Heart right ventricle (tissue), 16 donors: ENCODE data around the gene NUDT5. TPM values are rescaled to one million over a fixed set of nuclear protein-coding genes. Genes with fewer than 3 reads are reported as not detected.

Source experiments
- ATAC-seq, 8 donors: fragments of 200-7000 bp; cut with Tn5 transposase; one replicate each; pipeline ENCODE4 v1.9.1; 2020; ENCODE audit warnings: mild to moderate bottlenecking in 8 of 8, moderate library complexity in 8 of 8, moderate number of reproducible peaks in 1 of 8
- DNase-seq, 2 donors: peaks; one replicate each; pipeline ENCODE4 v3.0.0-alpha.2; 2020
- H3K27ac ChIP-seq, 10 donors: fragments of 200-600 bp; sonication (generic) in 2 of 10; one replicate each; pipeline versions ENCODE4 v1.5.0 to v1.8.0; 2020 to 2022; ENCODE audit warnings: mild to moderate bottlenecking in 3 of 10
- H3K27me3 ChIP-seq, 7 donors: fragments of 200-600 bp; one replicate each; pipeline ENCODE4 v1.8.0; 2021 to 2022; ENCODE audit warnings: mild to moderate bottlenecking in 2 of 7
- H3K36me3 ChIP-seq, 9 donors: fragments of 200-600 bp; sonication (generic) in 1 of 9; one replicate each; pipeline versions ENCODE4 v1.5.0 to v1.8.0; 2020 to 2022; ENCODE audit warnings: mild to moderate bottlenecking in 2 of 9
- H3K4me1 ChIP-seq, 9 donors: fragments of 200-600 bp; sonication (generic) in 1 of 9; one replicate each; pipeline versions ENCODE4 v1.5.0 to v1.8.0; 2020 to 2022; ENCODE audit warnings: mild to moderate bottlenecking in 4 of 9
- H3K4me3 ChIP-seq, 10 donors: fragments of 200-600 bp; sonication (generic) in 2 of 10; one replicate each; pipeline versions ENCODE4 v1.5.0 to v1.8.0; 2020 to 2022; ENCODE audit warnings: mild to moderate bottlenecking in 7 of 10, moderate library complexity in 2 of 10
- H3K9me3 ChIP-seq, 11 donors: fragments of 200-600 bp in 10 of 11; sonication (generic) in 2 of 11; one replicate each; pipeline versions ENCODE4 v1.5.0 to v1.8.0; 2013 to 2022; ENCODE audit warnings: mild to moderate bottlenecking in 2 of 11, control low read depth in 1 of 11, moderate library complexity in 1 of 11
- CTCF ChIP-seq, 9 donors: fragments of 200-600 bp; sonication (generic) in 2 of 9; IDR thresholded peaks; one replicate each; pipeline versions ENCODE4 v1.5.0 to v1.8.0; 2021 to 2022; ENCODE audit warnings: antibody characterized with exemption in 9 of 9, mild to moderate bottlenecking in 5 of 9, moderate library complexity in 1 of 9
- WGBS, 2 donors: extraction: QIAGEN DNeasy Blood & Tissue Kit; methylation state at CpG; one replicate each; pipeline ENCODE4 v1.1.7; 2013; ENCODE audit warnings: inconsistent platforms in 1 of 2; 5-methylcytosine and 5-hydroxymethylcytosine counted together
- intact Hi-C, 10 donors: fragments of 100-400 bp; cut with DNase I; formaldehyde crosslinking; loops; one replicate each; pipeline versions ENCODE4 v1.11.1 to v1.14.2; 2022
- polyA plus RNA-seq, 2 donors: library from polyadenylated mRNA; stranded (reverse); fragments of 200-250 nt; gene quantifications; one replicate each; pipeline ENCODE4 v1.2.3, GENCODE V29; 2013
- total RNA-seq, 10 donors: library from RNA; stranded (reverse); fragmentation: NEBNext Ultra II Directional in 3 of 10; extraction: Animal tissue kit (Norgen Biotek cat#: 25700) in 3 of 10; gene quantifications; one replicate each; pipeline versions ENCODE4 v1.2.1 to v1.2.4, GENCODE V29; 2021 to 2023
- donor health status: Arrhythmogenic right ventricular cardiomyopathy.
- donor health status: ischemic (EF 13 %, LVEDD 7.1; RV severe dilation, severe dysfunction).
- donor health status: healthy with polysubstance abuse.
- donor health status: DM: no; HTN: yes; CAD: no.
- donor health status: DM: no; HTN: no; CAD: no.
- donor health status: ischemic (EF 25% LVEDD 6.9; RV normal size, moderate dysfunction).
- donor health status: ischemic (EF 25% LVEDD 5.7; RV mildly dilated, moderate dysfunction).
- donor health status: healthy.
- donor health status: DM: yes; HTN: yes; CAD: no.
- donor health status: Ischemic cardiomyopathy.
- donor health status: ischemic (EF 35%, LVEDD 5.7; RV mildly dilated, moderate dysfunction).
- donor health status: nonischemic (EF 11% LVEDD 7.7; RV severe dilation, severe dysfunction).
- donor health status: DM: yes; HTN: yes; CAD: no.
- donor health status: PGD.
- donor health status: ischemic (EF 29% LVEDD 5.4; RV normal size, mild dysfunction).
- donor health status: nonischemic (EF 23%, LVEDD 6.1; RV moderate dilation, normal function).

The NUDT5 gene
- total and polyA plus RNA-seq, 12 donors = 3.3 to 22.9 (median 7.7) TPM

- no peaks in the 10 kb centered on the region for H3K4me1 ChIP-seq
- DNase-seq (no peak), ATAC-seq (no peak)
- H3K27ac ChIP-seq = no peak overlapping the region
- no peaks in the 10 kb centered on the region for H3K9me3 ChIP-seq
- TF ChIP-seq CTCF (IDR thresholded peaks at IDR 0.05) = no peak
- H3K27me3 ChIP-seq = peaks cover 0 to 35% (median 0%) of the 10 kb centered on the region in 7 donors
- H3K4me3 ChIP-seq = no peak overlapping the region
- H3K36me3 ChIP-seq = peaks cover 0 to 95% (median 27%) of the 10 kb centered on the region in 9 donors
- 93% methylated on average over 3 of the region's 3 CpGs for WGBS, 2 donors
- intact Hi-C loops = no loop called here
Measured at GRCh38 chr10:12158111-12158510, 37.6 kb downstream of the NUDT5 start.

- ATAC-seq (no peak), DNase-seq (no peak)
- Histone ChIP-seq H3K9me3 (no peaks in the 10 kb centered on the region), H3K27me3 (peaks cover 0 to 27% (median 0%) of the 10 kb centered on the region in 7 donors), H3K27ac (no peak overlapping the region), H3K36me3 (peaks cover 0 to 87% (median 17%) of the 10 kb centered on the region in 9 donors), H3K4me1 (no peaks in the 10 kb centered on the region), H3K4me3 (no peak overlapping the region)
- intact Hi-C loops = no loop called here
- no peak for TF ChIP-seq CTCF (IDR thresholded peaks at IDR 0.05)
- 92 to 93% methylated on average over 14 of the region's 14 CpGs for WGBS, 2 donors
Measured at GRCh38 chr10:12156367-12157123, 39.1 kb downstream of the NUDT5 start.

DNA sequence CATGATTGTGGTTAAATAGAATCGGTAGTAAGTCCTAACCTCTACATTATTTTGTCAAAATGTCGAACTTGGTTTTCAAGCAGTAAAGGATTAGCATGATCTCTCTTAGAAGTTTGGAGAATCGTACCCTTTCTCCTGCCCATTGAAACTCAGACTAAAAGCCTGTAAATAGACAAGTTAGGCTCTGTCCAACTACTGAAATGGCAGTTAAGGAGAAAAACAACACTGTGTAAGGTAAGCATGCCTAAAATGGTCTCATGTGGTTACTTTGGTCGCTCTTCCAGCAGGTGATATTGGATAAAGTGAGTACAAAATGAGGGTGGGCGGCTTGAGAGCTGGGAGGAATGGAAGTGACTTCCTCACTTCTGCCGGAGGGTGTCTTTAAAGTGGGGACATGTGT, 41.2 kb downstream of the NUDT5 start:
- intact Hi-C loops = no loop called here
- Histone ChIP-seq H3K4me1 (no peaks in the 10 kb centered on the region), H3K9me3 (no peaks in the 10 kb centered on the region), H3K4me3 (no peak overlapping the region), H3K27me3 (peaks cover 0 to 24% (median 0%) of the 10 kb centered on the region in 7 donors), H3K27ac (no peak overlapping the region), H3K36me3 (peaks cover 0 to 86% (median 19%) of the 10 kb centered on the region in 9 donors)
- DNase-seq (no peak), ATAC-seq (no peak)
- WGBS, 2 donors = 92% methylated on average over 6 of the region's 6 CpGs
- TF ChIP-seq CTCF (IDR thresholded peaks at IDR 0.05) = no peak

DNA sequence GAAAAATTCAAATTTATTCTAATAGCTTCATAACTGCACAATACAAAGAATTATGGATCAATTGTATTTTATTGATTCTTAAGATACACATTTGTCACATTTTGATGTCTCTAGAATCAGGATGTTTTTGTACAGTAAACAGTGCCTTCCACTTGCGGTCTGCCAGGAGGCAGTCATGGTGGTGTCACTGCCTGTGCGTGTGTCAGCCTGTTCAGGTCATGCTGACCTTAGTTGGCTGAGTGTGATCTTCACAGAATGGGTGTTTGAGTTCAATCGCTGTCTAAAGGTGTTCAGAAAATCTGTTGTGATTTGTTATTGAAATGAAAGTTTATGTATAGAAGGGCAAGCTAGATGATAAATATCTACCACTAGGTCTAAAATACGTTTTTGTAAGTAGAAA, 45.5 kb downstream of the NUDT5 start:
- no peaks in the 10 kb centered on the region for H3K4me1 ChIP-seq
- peaks cover 0 to 9% (median 0%) of the 10 kb centered on the region in 7 donors for H3K27me3 ChIP-seq
- intact Hi-C loops = no loop called here
- H3K27ac ChIP-seq = no peak overlapping the region
- no peak for ATAC-seq
- no peaks in the 10 kb centered on the region for H3K9me3 ChIP-seq
- no peak for TF ChIP-seq CTCF (IDR thresholded peaks at IDR 0.05)
- 81 to 85% methylated on average over 4 of the region's 4 CpGs for WGBS, 2 donors
- H3K4me3 ChIP-seq = no peak overlapping the region
- H3K36me3 ChIP-seq = peaks cover 0 to 86% (median 13%) of the 10 kb centered on the region in 9 donors
- DNase-seq = no peak
